Hepatocyte (in vitro differentiated cells): ENCODE measurements around the gene ZNF862.

Experiments used
- CTCF ChIP-seq: fragments of 200-600 bp; sonication (generic); IDR thresholded peaks from 2 replicates; pipeline ENCODE4 v1.5.1; 2016; ENCODE audit warnings: antibody characterized with exemption, mild to moderate bottlenecking; ENCODE audit not compliant: poor library complexity
- EZH2 ChIP-seq: fragments of 200-600 bp; sonication (generic); IDR thresholded peaks from 2 replicates; pipeline ENCODE4 v1.6.1; 2016; ENCODE audit warnings: antibody characterized with exemption, mild to moderate bottlenecking, borderline replicate concordance
- EZH2phosphoT487 ChIP-seq: fragments of 200-600 bp; sonication (generic); IDR thresholded peaks from one replicate; pipeline ENCODE4 v1.6.1; 2018; ENCODE audit warnings: antibody characterized with exemption, mild to moderate bottlenecking, low read depth, moderate library complexity; ENCODE audit not compliant: unreplicated experiment, severe bottlenecking

GRCh38 chr7:149846021-149846420 lies 7.8 kb downstream of the ZNF862 start:
- no peak for TF ChIP-seq CTCF
- TF ChIP-seq EZH2, result no peak
- no peak for TF ChIP-seq EZH2phosphoT487
